ENCODE data around the gene TENM4. TPM values are rescaled to one million over a fixed set of nuclear protein-coding genes. Genes with fewer than 3 reads are reported as not detected.
A peak's percentile ranks its signal among the peaks of the same experiment; 100 is the strongest.

The TENM4 gene
- total RNA-seq, 1 donor from 2014 or later, result 43.2 TPM

GRCh38 chr11:78676026-78676557, 764.7 kb downstream of the TENM4 start:
- Mint-ChIP-seq H3K4me1 (no peaks in the 10 kb centered on the region), H3K27me3 (ENCODE audit: low read depth) (no peaks in the 10 kb centered on the region), H3K4me3 (no peak overlapping the region), H3K36me3 (ENCODE audit: low read depth) (peaks cover 8% of the 10 kb centered on the region), H3K27ac (ENCODE audit: unreplicated experiment) (no peak overlapping the region), H3K9me3 (no peaks in the 10 kb centered on the region)
- TF ChIP-seq CTCF (conservative IDR thresholded peaks at IDR 0.05), result no peak
- DNase-seq (ENCODE audit: low read depth, low spot score), result no peak

- Mint-ChIP-seq H3K4me3 (no peak overlapping the region), H3K4me1 (no peaks in the 10 kb centered on the region), H3K27ac (ENCODE audit: unreplicated experiment) (no peak overlapping the region), H3K9me3 (peaks cover 2% of the 10 kb centered on the region), H3K36me3 (ENCODE audit: low read depth) (peaks cover 30% of the 10 kb centered on the region), H3K27me3 (ENCODE audit: low read depth) (no peaks in the 10 kb centered on the region)
- DNase-seq (ENCODE audit: low read depth, low spot score), result no peak
- TF ChIP-seq CTCF (conservative IDR thresholded peaks at IDR 0.05), result no peak
Observed at GRCh38 chr11:78672850-78673620, 767.8 kb downstream of the TENM4 start.

DNA sequence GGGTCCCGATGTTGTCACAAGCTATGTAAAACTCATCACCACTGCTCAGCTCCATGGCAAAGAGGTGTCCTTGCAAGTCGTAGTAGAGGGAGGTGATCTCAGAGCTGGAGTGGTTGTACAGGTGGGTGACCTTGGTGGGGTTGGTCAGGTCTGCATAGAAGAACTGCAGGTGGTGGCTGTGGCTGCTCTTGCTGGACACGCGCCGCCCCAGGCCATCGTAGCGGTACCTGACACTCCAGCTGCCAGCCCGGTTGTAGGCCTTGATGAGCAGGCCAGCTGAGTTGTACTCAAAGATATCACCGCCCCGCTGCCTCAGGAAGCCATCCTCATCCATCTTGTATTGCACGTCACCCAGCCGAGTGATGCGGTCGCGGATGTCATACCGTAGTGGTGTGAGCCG, 771.6 kb downstream of the TENM4 start:
- no peaks in the 10 kb centered on the region for H3K4me1 Mint-ChIP-seq
- no peak for DNase-seq (ENCODE audit: low read depth, low spot score)
- peaks cover 38% of the 10 kb centered on the region for H3K36me3 Mint-ChIP-seq (ENCODE audit: low read depth)
- H3K27me3 Mint-ChIP-seq (ENCODE audit: low read depth), result no peaks in the 10 kb centered on the region
- TF ChIP-seq CTCF (conservative IDR thresholded peaks at IDR 0.05), result no peak
- peaks cover 2% of the 10 kb centered on the region for H3K9me3 Mint-ChIP-seq
- H3K27ac Mint-ChIP-seq (ENCODE audit: unreplicated experiment), result no peak overlapping the region
- no peak overlapping the region for H3K4me3 Mint-ChIP-seq

DNA sequence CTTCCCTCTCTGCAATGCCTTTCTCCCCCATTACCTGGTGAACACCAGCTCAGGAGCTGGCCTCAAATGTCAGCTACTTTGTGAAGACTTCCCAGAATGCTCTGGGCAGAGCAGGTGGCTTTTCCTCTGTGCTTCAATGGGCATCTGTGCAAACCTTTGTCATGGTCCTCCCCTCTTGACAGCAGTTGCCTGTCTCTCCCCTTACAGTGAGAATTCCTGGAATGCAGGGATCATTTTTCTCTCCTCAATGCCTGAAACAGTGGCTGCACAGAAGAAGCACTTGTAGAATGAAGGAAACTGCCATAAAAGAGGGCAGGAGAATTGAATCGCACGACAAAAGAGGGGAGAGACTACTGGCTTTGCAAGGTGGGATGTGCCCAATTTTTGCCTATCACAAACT, 773.4 kb downstream of the TENM4 start:
- no peak for DNase-seq (ENCODE audit: low read depth, low spot score)
- TF ChIP-seq CTCF (conservative IDR thresholded peaks at IDR 0.05), result no peak
- Mint-ChIP-seq H3K36me3 (ENCODE audit: low read depth) (peaks cover 38% of the 10 kb centered on the region), H3K4me3 (no peak overlapping the region), H3K27ac (ENCODE audit: unreplicated experiment) (peak overlapping the region; percentile 60), H3K9me3 (peaks cover 2% of the 10 kb centered on the region), H3K27me3 (ENCODE audit: low read depth) (no peaks in the 10 kb centered on the region), H3K4me1 (no peaks in the 10 kb centered on the region)

DNA sequence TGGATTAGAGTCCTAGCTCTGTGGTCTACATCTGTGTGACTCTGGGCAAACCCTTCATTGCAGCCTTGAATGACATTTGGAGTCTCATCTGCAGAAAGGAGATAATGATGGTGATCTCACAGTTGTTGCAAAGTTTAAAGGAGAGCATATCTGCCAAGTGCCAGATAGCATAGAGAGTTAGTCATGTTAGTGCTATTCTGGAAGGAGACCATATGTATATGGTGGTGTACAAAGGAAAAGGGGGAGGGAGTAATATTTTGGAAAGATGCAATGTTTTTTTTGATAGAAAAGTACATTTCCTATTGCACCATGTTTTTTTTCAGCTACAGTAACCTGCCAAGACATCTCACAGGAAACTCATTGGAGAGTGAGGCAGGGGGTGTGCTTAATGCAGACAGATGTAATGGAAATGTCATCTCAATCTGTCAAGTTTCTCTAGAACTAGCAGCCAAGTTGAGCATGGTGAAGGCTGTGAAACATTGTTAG, 774.1 kb downstream of the TENM4 start:
- peaks cover 2% of the 10 kb centered on the region for H3K9me3 Mint-ChIP-seq
- H3K4me3 Mint-ChIP-seq, result no peak overlapping the region
- TF ChIP-seq CTCF (conservative IDR thresholded peaks at IDR 0.05), result no peak
- H3K27ac Mint-ChIP-seq (ENCODE audit: unreplicated experiment), result no peak overlapping the region
- no peaks in the 10 kb centered on the region for H3K4me1 Mint-ChIP-seq
- no peak for DNase-seq (ENCODE audit: low read depth, low spot score)
- no peaks in the 10 kb centered on the region for H3K27me3 Mint-ChIP-seq (ENCODE audit: low read depth)
- peaks cover 34% of the 10 kb centered on the region for H3K36me3 Mint-ChIP-seq (ENCODE audit: low read depth)
